ENCODE results near the gene KRTAP7-1. TPM values are rescaled to one million over a fixed set of nuclear protein-coding genes. Genes with fewer than 3 reads are reported as not detected.
A peak's percentile ranks its signal among the peaks of the same experiment; 100 is the strongest.

Gene KRTAP7-1
- total and polyA plus RNA-seq, 2 of the 8 experiments (the other 6 are each of a cell fraction or from before 2014, with no cell fraction given), result not detected

DNA sequence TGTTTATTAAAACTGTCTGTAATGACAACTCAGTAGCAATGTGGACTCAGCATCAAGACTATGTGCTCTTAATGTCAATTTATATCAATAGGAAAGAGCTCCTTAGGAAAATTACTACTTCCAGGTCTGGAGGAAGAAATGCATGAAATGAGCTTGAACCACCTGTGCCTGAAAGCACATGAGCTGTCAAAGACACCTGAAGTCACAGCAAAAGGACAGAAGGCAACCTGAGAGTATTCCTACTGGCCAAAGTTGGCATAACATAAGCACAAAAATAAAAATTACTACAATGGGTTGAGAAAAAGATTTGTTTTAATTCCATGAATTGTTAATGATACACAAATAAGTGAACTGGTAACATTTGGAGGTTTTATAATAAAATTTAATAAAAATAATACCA is 13.4 kb upstream of the KRTAP7-1 start (continued):
- TF ChIP-seq, protein P1, sequence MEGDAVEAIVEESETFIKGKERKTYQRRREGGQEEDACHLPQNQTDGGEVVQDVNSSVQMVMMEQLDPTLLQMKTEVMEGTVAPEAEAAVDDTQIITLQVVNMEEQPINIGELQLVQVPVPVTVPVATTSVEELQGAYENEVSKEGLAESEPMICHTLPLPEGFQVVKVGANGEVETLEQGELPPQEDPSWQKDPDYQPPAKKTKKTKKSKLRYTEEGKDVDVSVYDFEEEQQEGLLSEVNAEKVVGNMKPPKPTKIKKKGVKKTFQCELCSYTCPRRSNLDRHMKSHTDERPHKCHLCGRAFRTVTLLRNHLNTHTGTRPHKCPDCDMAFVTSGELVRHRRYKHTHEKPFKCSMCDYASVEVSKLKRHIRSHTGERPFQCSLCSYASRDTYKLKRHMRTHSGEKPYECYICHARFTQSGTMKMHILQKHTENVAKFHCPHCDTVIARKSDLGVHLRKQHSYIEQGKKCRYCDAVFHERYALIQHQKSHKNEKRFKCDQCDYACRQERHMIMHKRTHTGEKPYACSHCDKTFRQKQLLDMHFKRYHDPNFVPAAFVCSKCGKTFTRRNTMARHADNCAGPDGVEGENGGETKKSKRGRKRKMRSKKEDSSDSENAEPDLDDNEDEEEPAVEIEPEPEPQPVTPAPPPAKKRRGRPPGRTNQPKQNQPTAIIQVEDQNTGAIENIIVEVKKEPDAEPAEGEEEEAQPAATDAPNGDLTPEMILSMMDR (IDR thresholded peaks at IDR 0.05; ENCODE audit: control extremely low read depth in 1 of 3, insufficient read depth in 1 of 3, low read depth in 1 of 3, low read length in 3 of 3), result peak in 1 of 3 experiments; percentile 27; a peak in 1 of 4 replicates
